Adrenal gland (tissue), 12 donors: ENCODE data around the gene SCARF2. TPM values are rescaled to one million over a fixed set of nuclear protein-coding genes. Genes with fewer than 3 reads are reported as not detected.
A peak's percentile ranks its signal among the peaks of the same experiment; 100 is the strongest.

ENCODE experiments used
- DNase-seq, 7 donors: peaks; one replicate each; pipeline ENCODE4 v3.0.0-alpha.2; 2019 to 2020
- H3K27ac ChIP-seq, 5 donors: fragments of 200-600 bp; sonication (generic) in 4 of 5; 1 replicate in 3 of 5; 2 replicates in 2 of 5; pipeline versions ENCODE4 v1.5.1 to v1.8.0; 2016 to 2020; ENCODE audit warnings: mild to moderate bottlenecking in 1 of 5
- H3K27me3 ChIP-seq: fragments of 200-600 bp; 2 replicates; pipeline ENCODE4 v1.8.0; 2021
- H3K36me3 ChIP-seq, 2 donors: fragments of 200-600 bp; replicated peaks in 1 of 2; 1 replicate in 1 of 2; 2 replicates in 1 of 2; pipeline versions ENCODE4 v1.5.1 to v1.8.0; 2018 to 2022
- H3K4me1 ChIP-seq, 2 donors: fragments of 200-600 bp; replicated peaks in 1 of 2; 1 replicate in 1 of 2; 2 replicates in 1 of 2; pipeline versions ENCODE4 v1.5.1 to v1.8.0; 2018 to 2021
- H3K4me3 ChIP-seq, 4 donors: fragments of 200-600 bp; sonication (generic) in 3 of 4; one replicate each; pipeline ENCODE4 v1.5.1; 2016 to 2018
- H3K9me3 ChIP-seq, 3 donors: fragments of 200-600 bp; sonication (generic) in 1 of 3; replicated peaks in 1 of 3; 1 replicate in 2 of 3; 2 replicates in 1 of 3; pipeline versions ENCODE4 v1.5.1 to v1.8.0; 2016 to 2021
- CTCF ChIP-seq, 6 experiments: fragments of 450-650 bp in 4 of 6; fragments of 200-600 bp in 2 of 6; sonication (generic) in 1 of 6; IDR thresholded peaks; 1 replicate in 5 of 6; 2 replicates in 1 of 6; pipeline versions ENCODE4 v1.5.1 to v1.8.0; 2016 to 2021; ENCODE audit warnings: antibody characterized with exemption in 6 of 6, mild to moderate bottlenecking in 2 of 6, moderate library complexity in 1 of 6
- POLR2A ChIP-seq, 2 donors: fragments of 450-650 bp; IDR thresholded peaks; one replicate each; pipeline ENCODE4 v1.6.1; 2017; ENCODE audit warnings: antibody characterized with exemption in 2 of 2, mild to moderate bottlenecking in 2 of 2, moderate library complexity in 1 of 2
- WGBS, 4 donors: extraction: QIAGEN DNeasy Blood & Tissue Kit in 2 of 4; methylation state at CpG; one replicate each; pipeline versions ENCODE4 v1.1.5 to v1.1.7; 2013 to 2017; 5-methylcytosine and 5-hydroxymethylcytosine counted together
- intact Hi-C, 2 donors: fragments of 100-400 bp; cut with DNase I; formaldehyde crosslinking; loops; one replicate each; pipeline versions ENCODE4 v1.14.1 to v1.15.0; 2022 to 2023
- polyA plus RNA-seq, 3 donors: library from polyadenylated mRNA; stranded (reverse); fragments of 200-250 nt in 2 of 3; fragments of 350-450 nt in 1 of 3; fragmentation: Illumina TruSeq in 1 of 3; extraction: RNeasy Lipid Tissue Mini Kit (QIAGEN cat#74804) in 1 of 3; gene quantifications; one replicate each; pipeline ENCODE4 v1.2.3, GENCODE V29; 2013 to 2014
- total RNA-seq, 9 donors: library from RNA; depleted of rRNA in 4 of 9; stranded (reverse); fragments of >200 nt in 4 of 9; fragments of 120-200 nt in 1 of 9; fragmentation: NEBNext Ultra II Directional in 1 of 9; extraction: Animal tissue kit (Norgen Biotek cat#: 25700) in 1 of 9; gene quantifications; one replicate each; pipeline versions ENCODE4 v1.1.0 to v1.2.4, GENCODE V29; 2013 to 2023
- donor health status: healthy with polysubstance abuse.
- donor health status: Bipolar disorder and iron deficiency.
- donor health status: DM: yes; HTN: yes; CAD: no.
- donor health status: DM: no; HTN: no; CAD: no.
- donor health status: DM: no; HTN: no; CAD: no.
- donor health status: DM: yes; HTN: yes; CAD: no.

Gene SCARF2
- total and polyA plus RNA-seq, 12 donors, result 0.92 to 45.3 (median 7.4) TPM

GRCh38 chr22:20432244-20432686, 5.4 kb downstream of the SCARF2 start:
- Histone ChIP-seq H3K27me3 (peaks cover 55% of the 10 kb centered on the region), H3K36me3 (no peaks in the 10 kb centered on the region), H3K4me1 (peaks cover 12 to 35% of the 10 kb centered on the region in 2 donors), H3K9me3 (no peaks in the 10 kb centered on the region), H3K27ac (no peak overlapping the region), H3K4me3 (no peak overlapping the region)
- 79 to 85% (median 84%) methylated on average over 2 to 3 of the region's 3 CpGs for WGBS, 4 donors
- intact Hi-C loops, result loop anchor here in 1 of 2 donors (10.0 kb wide), 1 partner anchor 53 kb away; no protein-coding TSS in a partner anchor
- no peak for DNase-seq
- TF ChIP-seq CTCF (IDR thresholded peaks at IDR 0.05) (no peak), POLR2A (IDR thresholded peaks at IDR 0.05) (no peak)

GRCh38 chr22:20431511-20432192, 6.0 kb downstream of the SCARF2 start:
- intact Hi-C loops, result loop anchor here in 1 of 2 donors (10.0 kb wide), 1 partner anchor 53 kb away; no protein-coding TSS in a partner anchor
- DNase-seq, result no peak
- H3K27ac ChIP-seq, result no peak overlapping the region

GRCh38 chr22:20430720-20431510, 6.7 kb downstream of the SCARF2 start:
- 15 to 18% (median 16%) methylated on average over 12 to 94 of the region's 94 CpGs for WGBS, 4 donors

More at GRCh38 chr22:20431511-20432192, 6.0 kb downstream of the SCARF2 start:
- no peaks in the 10 kb centered on the region for H3K36me3 ChIP-seq
- H3K4me1 ChIP-seq, result peaks cover 12 to 29% of the 10 kb centered on the region in 2 donors
- TF ChIP-seq CTCF (IDR thresholded peaks at IDR 0.05), result no peak
- TF ChIP-seq POLR2A (IDR thresholded peaks at IDR 0.05), result no peak
- 19 to 64% (median 37%) methylated on average over 3 to 50 of the region's 50 CpGs for WGBS, 4 donors
- no peaks in the 10 kb centered on the region for H3K9me3 ChIP-seq
- peaks cover 49% of the 10 kb centered on the region for H3K27me3 ChIP-seq
- H3K4me3 ChIP-seq, result peak overlapping the region in 1 of 4 donors; percentile 47

More at GRCh38 chr22:20430720-20431510, 6.7 kb downstream of the SCARF2 start:
- H3K27me3 ChIP-seq, result peaks cover 47% of the 10 kb centered on the region
- H3K4me3 ChIP-seq, result peak overlapping the region in 1 of 4 donors; percentile 47
- H3K36me3 ChIP-seq, result no peaks in the 10 kb centered on the region
- DNase-seq, result peak in 4 of 7 donors; percentile 34 to 61 (median 49)
- peaks cover 12 to 24% of the 10 kb centered on the region in 2 donors for H3K4me1 ChIP-seq
- H3K9me3 ChIP-seq, result no peaks in the 10 kb centered on the region
- TF ChIP-seq POLR2A (IDR thresholded peaks at IDR 0.05) (no peak), CTCF (IDR thresholded peaks at IDR 0.05) (peak in 4 of 6 experiments; percentile 24 to 40 (median 26))
- no peak overlapping the region for H3K27ac ChIP-seq
- intact Hi-C loops, result loop anchor here in 1 of 2 donors (10.0 kb wide), 1 partner anchor 54 kb away; no protein-coding TSS in a partner anchor
